Mesothelial cell of epicardium (in vitro differentiated cells): ENCODE results near the gene NOS1AP. TPM values are rescaled to one million over a fixed set of nuclear protein-coding genes. Genes with fewer than 3 reads are reported as not detected.
"Not testable (repeated sequence)": the region's sequence is repeated elsewhere in the genome, so short reads cannot be mapped to it uniquely, and the experiment has no call there.

Experiments used
- DNase-seq, 2 experiments: peaks; one replicate each; pipeline ENCODE4 v3.0.0; 2021; ENCODE audit warnings: low spot score in 2 of 2; ENCODE audit not compliant: unreplicated experiment in 2 of 2
- H3K27ac Mint-ChIP-seq: 2 replicates; pipeline ENCODE4 v1.8.0; 2021; ENCODE audit warnings: mixed read lengths
- H3K27me3 Mint-ChIP-seq: 2 replicates; pipeline ENCODE4 v1.8.0; 2021; ENCODE audit warnings: low read depth, mixed read lengths
- H3K36me3 Mint-ChIP-seq: 2 replicates; pipeline ENCODE4 v1.8.0; 2021; ENCODE audit warnings: mixed read lengths
- H3K4me1 Mint-ChIP-seq: 2 replicates; pipeline ENCODE4 v1.8.0; 2021; ENCODE audit warnings: mixed read lengths
- H3K4me3 Mint-ChIP-seq: 2 replicates; pipeline ENCODE4 v1.8.0; 2021; ENCODE audit warnings: mild to moderate bottlenecking, moderate library complexity, mixed read lengths
- H3K9me3 Mint-ChIP-seq: 2 replicates; pipeline ENCODE4 v1.8.0; 2021; ENCODE audit warnings: mixed read lengths
- CTCF ChIP-seq: fragments of 200-600 bp; sonication (generic); IDR thresholded peaks from one replicate; pipeline ENCODE4 v1.5.0; 2021; ENCODE audit warnings: antibody characterized with exemption; ENCODE audit not compliant: unreplicated experiment
- total RNA-seq: library from RNA; stranded (reverse); gene quantifications from 3 replicates; pipeline ENCODE4 v1.2.1, GENCODE V29; 2021

Gene NOS1AP
- total RNA-seq, 1 donor from 2014 or later: 4.4 TPM

- no peaks in the 10 kb centered on the region for H3K9me3 Mint-ChIP-seq
- TF ChIP-seq CTCF: no peak
- H3K36me3 Mint-ChIP-seq: peaks cover 5% of the 10 kb centered on the region
- peaks cover 10% of the 10 kb centered on the region for H3K4me1 Mint-ChIP-seq
- no peaks in the 10 kb centered on the region for H3K27me3 Mint-ChIP-seq
- no peak for DNase-seq
- H3K27ac Mint-ChIP-seq: no peak overlapping the region
- H3K4me3 Mint-ChIP-seq: no peak overlapping the region
Observed at GRCh38 chr1:162349635-162350330, 280.3 kb downstream of the NOS1AP start.

DNA sequence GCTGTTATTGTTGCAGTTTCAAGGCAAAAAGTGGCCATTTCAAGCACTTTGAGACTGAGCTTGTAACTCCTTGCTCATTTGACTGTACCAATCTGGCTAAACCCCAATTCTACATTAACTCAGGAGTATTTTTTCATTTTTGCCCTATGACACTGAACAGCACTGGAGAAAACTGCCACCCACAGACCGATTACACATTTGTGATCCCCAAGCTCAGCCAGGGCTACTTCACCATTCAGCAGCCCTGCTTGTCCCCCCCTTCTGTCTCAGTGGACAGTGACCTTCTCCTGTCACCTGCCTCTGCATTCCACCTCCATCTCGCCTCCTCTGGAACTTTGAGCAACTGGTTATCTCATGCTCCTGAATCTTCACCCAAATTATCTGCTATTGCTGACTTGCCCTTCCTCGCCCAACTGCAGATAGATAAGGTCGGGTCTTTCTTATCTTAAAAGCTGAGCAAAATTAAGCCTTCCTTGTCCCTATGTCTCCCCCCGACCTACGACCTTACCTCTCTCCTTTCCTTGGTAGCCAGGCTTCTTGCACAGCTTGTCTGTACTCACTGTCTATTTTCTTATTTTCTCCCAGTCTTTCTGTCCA, 281.9 kb downstream of the NOS1AP start:
- TF ChIP-seq CTCF: no peak
- Mint-ChIP-seq H3K9me3 (no peaks in the 10 kb centered on the region), H3K4me1 (peaks cover 10% of the 10 kb centered on the region), H3K4me3 (no peak overlapping the region), H3K27me3 (no peaks in the 10 kb centered on the region), H3K27ac (no peak overlapping the region), H3K36me3 (no peaks in the 10 kb centered on the region)
- DNase-seq: no peak

GRCh38 chr1:162351874-162352273, 282.4 kb downstream of the NOS1AP start:
- not testable (repeated sequence) for H3K27ac Mint-ChIP-seq, H3K4me3 Mint-ChIP-seq, H3K36me3 Mint-ChIP-seq, DNase-seq, H3K9me3 Mint-ChIP-seq, H3K27me3 Mint-ChIP-seq, H3K4me1 Mint-ChIP-seq

- TF ChIP-seq CTCF: no peak
- Mint-ChIP-seq H3K27me3 (no peaks in the 10 kb centered on the region), H3K4me3 (no peak overlapping the region), H3K36me3 (peaks cover 6% of the 10 kb centered on the region), H3K4me1 (peaks cover 10% of the 10 kb centered on the region), H3K9me3 (no peaks in the 10 kb centered on the region), H3K27ac (no peak overlapping the region)
- no peak for DNase-seq
Observed at GRCh38 chr1:162353078-162353477, 283.6 kb downstream of the NOS1AP start.

DNA sequence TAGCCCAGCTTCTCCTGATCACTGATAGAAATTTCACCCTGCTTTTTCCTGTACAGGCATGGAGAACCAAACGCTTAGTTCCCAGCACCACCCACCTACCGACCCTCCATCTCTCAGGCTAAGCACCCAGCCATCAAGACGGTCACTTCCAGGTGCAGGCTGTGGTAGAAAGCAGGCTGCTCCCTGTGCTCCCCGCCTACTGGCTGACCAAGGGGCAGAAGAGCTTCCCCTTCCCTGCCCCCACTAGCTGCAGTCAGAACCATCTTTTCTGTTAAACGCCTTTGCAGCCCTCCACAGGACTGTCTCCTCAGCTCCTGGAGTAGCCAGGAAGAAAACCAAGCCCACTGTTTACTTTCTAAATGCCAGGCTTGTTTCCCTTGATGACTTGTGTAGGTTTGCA, 284.2 kb downstream of the NOS1AP start:
- Mint-ChIP-seq H3K27me3 (no peaks in the 10 kb centered on the region), H3K9me3 (no peaks in the 10 kb centered on the region), H3K27ac (no peak overlapping the region), H3K4me3 (no peak overlapping the region), H3K4me1 (peaks cover 10% of the 10 kb centered on the region), H3K36me3 (peaks cover 6% of the 10 kb centered on the region)
- no peak for TF ChIP-seq CTCF
- DNase-seq: no peak

- Mint-ChIP-seq H3K9me3 (no peaks in the 10 kb centered on the region), H3K4me1 (peaks cover 3% of the 10 kb centered on the region), H3K27me3 (no peaks in the 10 kb centered on the region), H3K27ac (no peak overlapping the region), H3K4me3 (no peak overlapping the region), H3K36me3 (peaks cover 6% of the 10 kb centered on the region)
- DNase-seq: no peak
- peak; percentile 31 for TF ChIP-seq CTCF
Observed at GRCh38 chr1:162357681-162358266, 288.3 kb downstream of the NOS1AP start.
